Calu3 (cell line): Measurements from ENCODE around the gene SLC66A2. TPM values are rescaled to one million over a fixed set of nuclear protein-coding genes. Genes with fewer than 3 reads are reported as not detected.

Experiments
- BruUV-seq: library from RNA; stranded (reverse); fragments of 400-500 nt; replicated peaks from 2 replicates; lab custom pipeline; 2021; lab: Mats Ljungman, UMichigan
- CTCF ChIA-PET: fragments of 300-600 bp; sonication (Branson Sonifier 250); formaldehyde crosslinking; loops from one replicate; lab custom pipeline; 2022; ENCODE audit warnings: antibody characterized with exemption; lab: Charles Lee
- DNase-seq: peaks from one replicate; pipeline ENCODE4 v3.0.0; 2022
- H3K27ac Mint-ChIP-seq: one replicate; pipeline ENCODE4 v1.8.0; 2022; ENCODE audit warnings: mixed read lengths; ENCODE audit not compliant: unreplicated experiment
- H3K27me3 Mint-ChIP-seq: one replicate; pipeline ENCODE4 v1.8.0; 2022; ENCODE audit warnings: mixed read lengths; ENCODE audit not compliant: unreplicated experiment
- H3K36me3 Mint-ChIP-seq: one replicate; pipeline ENCODE4 v1.8.0; 2022; ENCODE audit warnings: mild to moderate bottlenecking, moderate library complexity, mixed read lengths; ENCODE audit not compliant: insufficient read depth, unreplicated experiment
- H3K4me1 Mint-ChIP-seq: one replicate; pipeline ENCODE4 v1.8.0; 2022; ENCODE audit warnings: mild to moderate bottlenecking, low read depth, mixed read lengths; ENCODE audit not compliant: unreplicated experiment
- H3K4me3 Mint-ChIP-seq: one replicate; pipeline ENCODE4 v1.8.0; 2022; ENCODE audit warnings: mild to moderate bottlenecking, low read depth, moderate library complexity, mixed read lengths; ENCODE audit not compliant: unreplicated experiment
- H3K9me3 Mint-ChIP-seq: one replicate; pipeline ENCODE4 v1.8.0; 2022; ENCODE audit warnings: low read depth, mixed read lengths; ENCODE audit not compliant: unreplicated experiment
- CTCF ChIP-seq: fragments of 200-600 bp; IDR thresholded peaks from one replicate; pipeline ENCODE4 v1.8.0; 2022; ENCODE audit warnings: antibody characterized with exemption; ENCODE audit not compliant: unreplicated experiment
- intact Hi-C: fragments of 100-400 bp; cut with micrococcal nuclease; formaldehyde crosslinking; loops from one replicate; pipeline ENCODE4 v1.10.0; 2022; ENCODE audit not compliant: unreplicated experiment
- total RNA-seq: library from RNA; stranded (reverse); gene quantifications from 2 replicates; pipeline ENCODE4 v1.2.3, GENCODE V29; 2022

The SLC66A2 gene
- total RNA-seq, 1 experiment from 2014 or later: 19.5 TPM

GRCh38 chr18:79912994-79913831 lies 38.2 kb downstream of the SLC66A2 start:
- intact Hi-C loops: no loop called here
- peaks cover 14% of the 10 kb centered on the region for H3K9me3 Mint-ChIP-seq
- no peak for DNase-seq
- no peak overlapping the region for H3K4me3 Mint-ChIP-seq
- H3K4me1 Mint-ChIP-seq: no peaks in the 10 kb centered on the region
- H3K27ac Mint-ChIP-seq: no peak overlapping the region
- no peaks in the 10 kb centered on the region for H3K27me3 Mint-ChIP-seq
- TF ChIP-seq CTCF: no peak
- H3K36me3 Mint-ChIP-seq: peaks cover 21% of the 10 kb centered on the region
- CTCF ChIA-PET: no interaction called here
- BruUV-seq: no TSS peak

GRCh38 chr18:79912409-79912991 lies 39.0 kb downstream of the SLC66A2 start:
- BruUV-seq: no TSS peak
- no peak for TF ChIP-seq CTCF
- H3K9me3 Mint-ChIP-seq: peaks cover 11% of the 10 kb centered on the region
- CTCF ChIA-PET: no interaction called here
- H3K27ac Mint-ChIP-seq: no peak overlapping the region
- H3K36me3 Mint-ChIP-seq: peaks cover 15% of the 10 kb centered on the region
- intact Hi-C loops: no loop called here
- DNase-seq: no peak
- H3K27me3 Mint-ChIP-seq: no peaks in the 10 kb centered on the region
- no peak overlapping the region for H3K4me3 Mint-ChIP-seq
- H3K4me1 Mint-ChIP-seq: no peaks in the 10 kb centered on the region

GRCh38 chr18:79911344-79912270 lies 39.8 kb downstream of the SLC66A2 start:
- Mint-ChIP-seq H3K9me3 (peaks cover 11% of the 10 kb centered on the region), H3K27me3 (no peaks in the 10 kb centered on the region), H3K4me3 (no peak overlapping the region), H3K36me3 (peaks cover 15% of the 10 kb centered on the region), H3K4me1 (no peaks in the 10 kb centered on the region), H3K27ac (no peak overlapping the region)
- TF ChIP-seq CTCF: no peak
- intact Hi-C loops: no loop called here
- BruUV-seq: no TSS peak
- CTCF ChIA-PET: no interaction called here
- DNase-seq: no peak

DNA sequence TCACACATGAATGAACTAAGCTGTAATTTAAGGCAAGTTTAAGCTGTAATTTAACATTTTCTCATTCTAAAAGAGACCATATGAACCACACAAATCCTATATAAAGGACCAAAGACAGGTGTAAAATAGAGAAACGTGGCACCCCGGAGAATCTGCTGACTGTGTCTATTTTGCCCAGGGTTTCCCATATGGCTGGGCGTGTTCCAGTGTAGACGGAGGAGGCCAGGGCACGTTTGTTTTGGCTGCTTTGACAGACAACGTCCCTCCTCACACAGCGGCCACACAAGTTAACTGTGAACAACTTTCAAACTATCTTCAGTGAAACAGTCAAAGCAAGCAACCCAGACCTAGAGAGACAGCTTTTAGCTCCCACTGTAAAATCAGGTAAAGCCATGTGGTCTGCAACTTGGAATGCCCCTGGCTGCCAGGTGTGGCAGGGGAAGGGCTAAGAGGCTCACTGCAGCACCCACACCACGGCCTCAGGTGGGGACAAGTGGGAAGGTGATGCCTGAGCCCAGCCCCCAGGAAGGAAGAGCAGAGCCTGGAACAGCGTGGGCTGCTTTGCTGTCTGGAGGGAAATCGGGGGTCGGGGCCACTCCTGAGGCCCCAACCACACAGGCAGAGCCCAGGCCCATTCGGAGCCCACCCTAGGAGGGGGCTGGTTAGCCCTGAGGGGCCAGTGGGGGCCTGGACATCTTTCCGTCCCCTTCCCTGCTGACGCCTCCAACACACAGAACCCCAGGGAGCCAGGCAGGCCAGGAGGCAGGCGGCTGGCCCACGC lies 40.7 kb downstream of the SLC66A2 start:
- TF ChIP-seq CTCF: no peak
- no peaks in the 10 kb centered on the region for H3K4me1 Mint-ChIP-seq
- intact Hi-C loops: no loop called here
- BruUV-seq: no TSS peak
- no peak for DNase-seq
- H3K9me3 Mint-ChIP-seq: peaks cover 11% of the 10 kb centered on the region
- CTCF ChIA-PET: no interaction called here
- H3K36me3 Mint-ChIP-seq: peaks cover 11% of the 10 kb centered on the region
- no peak overlapping the region for H3K27ac Mint-ChIP-seq
- no peaks in the 10 kb centered on the region for H3K27me3 Mint-ChIP-seq
- H3K4me3 Mint-ChIP-seq: no peak overlapping the region
